Body of pancreas (tissue), 4 donors: ENCODE data around the gene ACOX3.

Experiments used
- CTCF ChIP-seq, 7 experiments: fragments of 450-650 bp in 4 of 7; fragments of 200-600 bp in 3 of 7; sonication (generic) in 3 of 7; IDR thresholded peaks; one replicate each; pipeline ENCODE4 v1.5.1; 2016 to 2019; ENCODE audit warnings: antibody characterized with exemption in 7 of 7
- POLR2A ChIP-seq, 3 donors: fragments of 450-650 bp; IDR thresholded peaks; one replicate each; pipeline ENCODE4 v1.6.1; 2016; ENCODE audit warnings: antibody characterized with exemption in 3 of 3, mild to moderate bottlenecking in 2 of 3

DNA sequence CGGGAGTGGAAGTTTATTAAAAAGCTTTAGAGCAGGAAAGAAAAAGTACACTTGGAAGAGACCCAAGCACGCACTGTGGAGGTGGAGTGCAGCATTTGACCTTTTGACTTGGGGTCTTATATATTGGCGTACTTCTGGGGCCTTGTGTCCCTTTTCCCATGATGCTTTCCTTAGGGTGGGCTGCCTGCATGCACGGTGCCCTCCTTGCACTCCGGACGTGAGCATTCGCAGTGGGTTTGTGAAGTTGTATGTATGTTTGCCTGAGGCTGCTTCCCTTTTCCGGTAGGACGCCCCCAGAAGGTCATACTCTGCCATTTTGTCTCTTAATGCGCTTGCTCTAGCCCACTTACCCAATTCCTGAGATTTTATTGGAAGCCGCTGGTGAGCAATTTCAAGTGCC lies 39.7 kb upstream of the ACOX3 start:
- TF ChIP-seq CTCF (IDR thresholded peaks at IDR 0.05) (no peak), POLR2A (IDR thresholded peaks at IDR 0.05) (no peak)
